ENCODE measurements around the gene SOAT2.
"Not testable (repeated sequence)": the region's sequence is repeated elsewhere in the genome, so short reads cannot be mapped to it uniquely, and the experiment has no call there.

SOAT2 gene

DNA sequence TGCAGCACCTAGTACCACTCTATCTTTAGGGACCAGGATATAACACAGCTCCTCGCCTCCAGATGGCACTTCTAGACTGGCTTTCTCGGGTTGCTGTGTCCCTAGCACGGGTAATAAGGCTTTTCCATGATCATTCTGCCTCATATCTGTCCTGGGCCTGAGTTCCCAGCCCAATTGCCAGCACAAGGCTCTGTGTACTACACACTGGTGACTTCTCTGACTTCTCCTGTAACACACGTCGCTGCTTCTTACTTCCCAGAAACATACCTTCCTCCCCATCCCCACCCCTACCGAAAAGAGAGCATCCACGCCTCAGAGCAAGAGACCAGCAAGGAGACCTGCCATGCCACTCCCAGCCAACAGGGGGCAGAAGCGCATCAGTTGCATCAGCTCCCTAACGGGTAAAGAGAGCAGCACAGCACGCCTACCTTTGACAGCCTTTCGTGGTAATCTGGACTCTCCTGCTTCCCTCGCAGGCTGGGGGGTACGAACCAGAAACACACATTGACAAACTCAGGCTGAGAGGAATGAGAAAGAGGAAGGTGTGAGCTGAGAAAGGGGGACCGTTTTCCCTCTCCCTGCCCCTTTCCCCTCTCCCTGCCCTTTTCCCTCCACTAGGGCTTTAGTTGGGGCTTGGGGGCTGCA, 56.0 kb downstream of the SOAT2 start:
- DNase-seq: peak; percentile 39

DNA sequence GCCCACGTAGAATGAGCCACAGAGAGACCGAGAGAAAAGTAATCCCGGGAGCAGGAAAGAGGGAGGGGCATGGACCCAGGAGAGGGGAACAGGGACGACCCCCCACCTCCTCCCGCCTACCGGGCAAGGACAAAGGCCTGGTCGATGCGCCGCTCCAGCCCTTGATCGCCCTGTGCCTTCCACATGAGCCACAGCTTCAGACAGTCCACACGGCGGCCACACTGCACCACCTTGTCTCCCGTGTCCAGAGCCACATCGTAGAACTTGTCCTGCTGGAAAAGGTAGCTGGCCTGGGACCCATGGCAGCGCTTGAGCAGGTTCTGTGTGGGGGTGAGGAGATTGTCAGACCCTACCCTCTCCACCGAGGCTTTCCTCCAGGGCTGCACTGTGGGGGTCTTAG, 56.7 kb downstream of the SOAT2 start:
- DNase-seq: no peak

DNA sequence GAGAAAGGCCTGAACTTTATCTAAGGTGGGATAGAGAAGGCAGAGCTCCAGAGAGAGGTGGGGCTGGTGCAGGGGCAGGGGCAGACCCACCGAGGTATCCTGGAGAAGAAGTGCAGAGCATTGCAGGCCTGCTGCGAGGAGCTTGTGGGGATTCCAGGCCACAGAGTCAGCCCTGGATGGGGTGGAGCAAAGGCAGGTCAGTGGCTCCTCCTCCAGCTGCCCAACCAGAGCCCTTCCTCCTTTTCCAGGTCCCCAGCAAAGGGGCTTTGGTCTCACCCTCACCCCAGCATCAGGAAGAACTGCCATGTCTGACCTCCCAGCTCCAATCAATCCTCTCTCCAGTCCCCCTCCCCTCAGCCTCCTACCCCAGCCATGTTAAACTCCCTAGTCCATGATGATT, 57.4 kb downstream of the SOAT2 start:
- DNase-seq: no peak

- no peak for DNase-seq
These were observed 58.0 kb downstream of the SOAT2 start for GRCh38 chr12:53161119-53161911.

DNA sequence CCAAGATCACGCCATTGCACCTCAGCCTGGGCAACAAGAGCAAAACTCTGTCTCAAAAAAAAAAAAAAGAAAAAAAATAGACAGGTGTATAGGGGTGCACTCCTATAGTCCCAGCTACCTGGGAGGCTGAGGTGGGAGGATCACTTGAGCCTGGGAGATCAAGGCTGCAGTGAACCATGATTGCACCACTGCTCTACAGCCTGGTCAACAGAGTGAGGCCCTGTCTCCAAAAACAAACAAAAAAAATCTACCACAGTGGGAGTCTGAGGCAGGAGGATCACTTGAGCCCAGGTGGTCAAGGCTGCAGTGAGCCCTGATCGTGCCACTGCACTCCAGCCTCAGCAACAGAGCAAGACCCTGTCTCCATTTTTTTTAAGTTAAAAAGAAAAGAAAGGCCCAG, 59.7 kb downstream of the SOAT2 start:
- DNase-seq: not testable (repeated sequence)

GRCh38 chr12:53166837-53167236, 63.6 kb downstream of the SOAT2 start:
- DNase-seq: no peak

GRCh38 chr12:53169644-53170043, 66.4 kb downstream of the SOAT2 start:
- DNase-seq: no peak

DNA sequence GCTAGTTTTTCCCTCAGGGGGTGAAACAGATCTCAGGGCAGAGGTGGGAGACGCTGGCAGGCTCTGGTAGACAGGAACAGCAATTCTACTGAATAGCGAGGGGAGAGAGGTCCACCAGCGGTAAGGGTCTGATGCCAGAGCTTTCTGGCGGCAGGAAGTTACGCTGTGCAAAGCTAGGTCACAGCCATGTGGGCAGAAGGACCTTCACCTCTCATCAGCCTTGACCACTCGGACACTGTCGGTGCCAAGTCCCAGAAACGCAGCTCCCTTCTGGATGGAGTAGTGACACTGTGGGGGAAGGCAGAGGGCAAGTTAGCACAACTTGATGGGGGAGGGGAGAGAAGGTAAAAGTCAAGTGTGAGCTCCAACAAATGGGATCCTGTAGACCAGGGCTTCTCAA, 66.9 kb downstream of the SOAT2 start:
- no peak for DNase-seq

DNA sequence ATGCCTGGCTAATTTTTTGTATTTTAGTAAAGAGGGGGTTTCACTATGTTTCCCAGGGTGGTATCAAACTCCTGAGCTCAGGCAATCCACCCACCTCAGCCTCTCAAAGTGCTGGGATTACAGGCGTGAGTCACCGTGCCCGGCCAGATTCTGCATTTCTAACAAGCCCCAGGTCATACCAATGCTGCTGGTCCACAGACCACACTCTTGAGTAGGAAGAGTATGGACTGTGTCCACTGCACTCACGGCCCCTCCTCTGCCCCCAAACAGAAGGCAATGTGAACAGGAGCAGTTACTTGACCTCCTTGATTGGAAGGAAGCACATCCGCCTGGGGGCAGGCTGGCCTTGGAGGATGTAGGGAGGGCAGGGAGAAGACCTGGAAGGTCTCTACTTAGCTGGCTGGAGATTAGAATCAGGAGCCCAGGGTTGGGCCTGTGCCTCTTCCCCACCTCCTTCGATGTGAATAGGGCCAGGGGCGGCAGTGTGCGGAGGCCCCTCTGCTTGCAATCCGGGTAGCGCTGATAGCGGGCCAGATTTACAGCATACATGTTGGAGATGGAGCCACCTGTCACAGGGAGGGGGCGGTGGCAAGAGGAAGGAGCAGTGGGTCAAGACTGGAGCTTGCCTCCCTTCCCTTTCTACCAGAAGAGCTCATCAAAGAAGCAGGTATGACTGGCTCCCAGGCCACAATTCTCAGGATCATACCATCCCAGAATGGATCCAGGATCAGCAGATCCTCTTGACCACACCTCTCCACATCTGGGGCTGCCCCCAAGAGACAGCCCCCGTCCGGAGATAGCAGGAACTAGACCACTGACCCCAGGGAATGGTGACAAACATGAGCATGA, 67.8 kb downstream of the SOAT2 start:
- no peak for DNase-seq

- no peak for DNase-seq
These were observed 68.5 kb downstream of the SOAT2 start for GRCh38 chr12:53171725-53172329.

DNA sequence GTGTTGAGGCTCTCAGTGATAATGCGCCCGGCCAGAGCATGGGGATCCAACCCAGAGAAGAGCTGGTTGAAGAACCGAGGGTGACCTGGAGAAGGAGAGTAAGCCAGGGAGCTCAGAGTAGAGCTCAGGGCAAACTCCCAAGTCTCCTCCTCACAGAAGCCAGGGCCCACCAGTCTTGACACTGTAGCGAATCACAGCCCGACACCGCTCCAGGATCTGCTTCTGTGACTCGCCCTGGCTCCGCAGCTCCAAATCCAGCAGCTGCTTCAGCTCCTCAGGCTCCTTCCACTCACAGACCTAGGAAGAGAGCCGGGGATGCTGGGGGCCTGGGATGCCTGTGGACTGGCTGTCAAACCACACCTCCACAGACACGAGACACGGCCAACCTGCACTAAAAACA, 69.1 kb downstream of the SOAT2 start:
- no peak for DNase-seq

- no peak for DNase-seq
These were observed 69.9 kb downstream of the SOAT2 start for GRCh38 chr12:53173085-53173715.

Measured in kidney glomerular epithelial cell (primary cell).